NT2/D1 (cell line): ENCODE data around the gene AGPAT4.

Experiments used
- DNase-seq: peaks from one replicate; pipeline ENCODE4 v3.0.0-alpha.2; 2011; ENCODE audit warnings: low read depth, low spot score
- H3K27me3 ChIP-seq: 2 replicates; pipeline ENCODE4 v1.6.0; 2011; ENCODE audit warnings: mild to moderate bottlenecking; ENCODE audit not compliant: insufficient read length, insufficient read depth
- H3K36me3 ChIP-seq: 2 replicates; pipeline ENCODE4 v1.6.1; 2011; ENCODE audit warnings: mild to moderate bottlenecking, low read length, mixed read lengths; ENCODE audit not compliant: insufficient read depth, insufficient read length
- H3K4me1 ChIP-seq: 2 replicates; pipeline ENCODE4 v1.5.1; 2011; ENCODE audit not compliant: insufficient read depth, insufficient read length
- H3K4me3 ChIP-seq: 2 replicates; pipeline ENCODE4 v1.5.1; 2011; ENCODE audit warnings: low read depth; ENCODE audit not compliant: insufficient read length
- H3K9ac ChIP-seq: 2 replicates; pipeline ENCODE4 v1.6.0; 2011; ENCODE audit warnings: low read depth; ENCODE audit not compliant: insufficient read length
- H3K9me3 ChIP-seq: 2 replicates; pipeline ENCODE4 v1.5.1; 2011; ENCODE audit warnings: mild to moderate bottlenecking, low read length; ENCODE audit not compliant: insufficient read depth
- SUZ12 ChIP-seq: IDR thresholded peaks from 2 replicates; pipeline ENCODE4 v1.6.1; 2011; ENCODE audit not compliant: insufficient read length, insufficient read depth; ENCODE audit errors: extremely low read depth
- YY1 ChIP-seq: IDR thresholded peaks from 2 replicates; pipeline ENCODE4 v1.6.1; 2011; ENCODE audit not compliant: insufficient read length, insufficient read depth
- ZNF274 ChIP-seq: IDR thresholded peaks from 2 replicates; pipeline ENCODE4 v1.6.1; 2011; ENCODE audit warnings: mild to moderate bottlenecking, low read depth, low read length

The AGPAT4 gene

DNA sequence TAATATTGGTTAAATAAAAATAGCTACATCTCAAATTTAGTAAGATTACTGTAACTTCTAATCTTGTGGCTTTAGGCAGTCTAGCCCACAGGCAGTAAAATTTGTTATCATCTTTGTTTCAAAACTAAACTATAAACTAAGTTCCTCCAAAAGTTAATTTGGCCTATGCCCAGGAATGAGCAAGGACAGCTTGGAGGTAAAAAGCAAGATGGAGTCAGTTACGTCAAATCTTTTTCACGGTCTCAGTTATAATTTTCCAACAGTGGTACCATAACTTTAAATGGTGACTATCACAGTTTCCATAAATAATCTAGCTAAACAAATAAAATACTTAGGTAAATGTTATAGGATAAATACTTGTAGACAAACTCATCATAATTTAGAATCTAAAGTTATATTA lies 63.0 kb downstream of the AGPAT4 start:
- Histone ChIP-seq H3K4me3 (no peak overlapping the region), H3K9me3 (peaks cover 54% of the 10 kb centered on the region), H3K9ac (no peak overlapping the region), H3K4me1 (no peaks in the 10 kb centered on the region), H3K27me3 (no peaks in the 10 kb centered on the region), H3K36me3 (peaks cover 6% of the 10 kb centered on the region)
- no peak for DNase-seq
- TF ChIP-seq SUZ12 (no peak), ZNF274 (no peak), YY1 (no peak)

DNA sequence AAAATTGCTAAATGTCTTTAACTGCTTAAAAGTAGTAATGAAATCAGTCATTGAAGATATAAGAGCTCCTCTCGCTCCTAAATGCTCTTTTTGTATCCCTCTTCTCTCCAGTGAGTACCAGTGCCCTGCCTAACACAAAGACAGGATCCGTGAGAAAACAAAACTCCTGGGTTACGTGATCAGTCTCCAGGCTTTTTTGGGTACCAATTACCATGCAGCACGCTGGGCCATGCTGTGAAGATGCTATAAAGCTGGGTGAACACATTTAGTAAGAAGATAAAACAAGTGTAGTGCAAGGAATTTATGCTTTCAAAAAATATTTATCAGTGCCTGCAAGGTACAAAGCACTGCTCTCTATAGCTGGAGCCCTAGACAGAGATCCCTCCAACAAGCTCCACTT lies 66.7 kb downstream of the AGPAT4 start:
- Histone ChIP-seq H3K9ac (no peak overlapping the region), H3K4me3 (no peak overlapping the region), H3K9me3 (peaks cover 33% of the 10 kb centered on the region), H3K36me3 (peaks cover 7% of the 10 kb centered on the region), H3K27me3 (no peaks in the 10 kb centered on the region), H3K4me1 (no peaks in the 10 kb centered on the region)
- DNase-seq = no peak
- TF ChIP-seq YY1 (no peak), SUZ12 (no peak), ZNF274 (no peak)

DNA sequence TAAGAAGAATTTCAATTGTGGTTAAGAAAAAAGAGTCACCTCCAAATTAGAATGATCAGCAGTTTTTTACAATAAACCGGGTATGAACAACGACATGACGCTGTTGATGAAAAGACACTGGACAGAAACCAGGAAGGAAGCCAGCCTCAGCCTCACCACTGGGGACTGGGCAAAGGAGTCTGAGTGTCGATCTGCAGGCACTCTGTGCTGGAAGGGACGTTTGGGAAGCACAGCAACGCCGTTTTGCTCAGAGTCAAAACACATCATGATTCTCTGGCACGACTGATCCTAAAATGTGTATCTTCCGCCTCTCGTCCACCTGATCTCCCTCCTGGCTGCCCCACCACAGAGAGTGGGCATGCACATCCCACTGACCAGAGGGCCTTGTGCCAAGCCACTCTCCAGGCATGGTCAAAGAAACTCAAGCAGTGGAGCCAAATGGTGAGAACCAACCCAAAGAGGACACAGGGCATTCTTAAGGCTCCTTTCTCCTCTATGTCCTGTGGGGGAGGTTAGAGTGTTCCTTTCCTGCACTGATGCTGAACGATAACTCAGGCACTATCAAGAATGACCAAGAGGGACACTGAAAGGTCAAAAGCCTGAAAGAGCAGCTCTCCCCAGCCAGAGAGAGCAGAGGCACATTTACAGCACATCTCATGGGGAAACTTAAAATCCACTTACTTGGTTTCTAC lies 68.8 kb downstream of the AGPAT4 start:
- Histone ChIP-seq H3K27me3 (no peaks in the 10 kb centered on the region), H3K9ac (no peak overlapping the region), H3K9me3 (peaks cover 12% of the 10 kb centered on the region), H3K4me1 (no peaks in the 10 kb centered on the region), H3K36me3 (peaks cover 20% of the 10 kb centered on the region), H3K4me3 (no peak overlapping the region)
- TF ChIP-seq SUZ12 = no peak
- no peak for TF ChIP-seq YY1
- TF ChIP-seq ZNF274 = no peak
- DNase-seq = no peak

DNA sequence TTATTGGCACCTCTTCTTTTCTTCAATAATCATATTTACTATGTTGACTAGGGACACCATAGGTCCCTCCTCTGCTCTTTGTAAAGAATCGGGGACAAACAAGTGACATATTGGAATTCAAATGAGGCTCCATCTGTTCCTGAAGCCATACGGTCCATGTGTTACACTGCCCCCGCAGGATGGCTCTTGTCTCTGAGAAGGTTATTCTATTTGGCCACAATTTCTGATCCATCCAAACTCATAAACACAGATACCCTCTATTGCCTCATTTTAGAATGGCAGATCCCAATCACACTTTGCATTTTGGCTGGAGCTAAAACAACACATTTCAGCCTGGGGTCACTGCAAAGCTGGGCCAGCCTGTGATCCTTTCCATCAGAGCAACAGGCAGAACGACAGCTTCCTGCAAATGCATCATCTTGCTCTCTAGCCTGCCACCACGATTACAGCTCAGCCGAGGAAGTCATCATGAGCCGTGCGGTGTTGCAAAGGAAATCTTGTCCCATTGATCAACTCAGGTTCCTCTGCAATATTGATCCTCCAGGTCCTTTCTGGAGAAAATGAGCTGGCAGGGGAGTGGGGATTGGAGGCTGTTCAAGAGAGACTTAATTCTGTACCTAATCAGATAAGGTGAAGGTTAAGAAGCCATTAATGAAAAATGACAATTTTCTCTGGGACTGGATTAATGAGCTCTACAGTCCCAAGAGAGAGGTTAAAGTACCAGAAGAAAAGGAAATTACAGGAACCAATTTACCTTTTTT lies 73.1 kb downstream of the AGPAT4 start:
- DNase-seq = no peak
- no peak overlapping the region for H3K4me3 ChIP-seq
- H3K36me3 ChIP-seq = peaks cover 18% of the 10 kb centered on the region
- H3K4me1 ChIP-seq = no peaks in the 10 kb centered on the region
- no peaks in the 10 kb centered on the region for H3K27me3 ChIP-seq
- no peaks in the 10 kb centered on the region for H3K9me3 ChIP-seq
- no peak for TF ChIP-seq SUZ12
- no peak overlapping the region for H3K9ac ChIP-seq

GRCh38 chr6:161199850-161200249 lies 74.0 kb downstream of the AGPAT4 start:
- Histone ChIP-seq H3K9ac (no peak overlapping the region), H3K36me3 (peaks cover 18% of the 10 kb centered on the region), H3K27me3 (no peaks in the 10 kb centered on the region), H3K4me3 (no peak overlapping the region), H3K4me1 (no peaks in the 10 kb centered on the region), H3K9me3 (no peaks in the 10 kb centered on the region)
- TF ChIP-seq ZNF274 = no peak
- no peak for DNase-seq

DNA sequence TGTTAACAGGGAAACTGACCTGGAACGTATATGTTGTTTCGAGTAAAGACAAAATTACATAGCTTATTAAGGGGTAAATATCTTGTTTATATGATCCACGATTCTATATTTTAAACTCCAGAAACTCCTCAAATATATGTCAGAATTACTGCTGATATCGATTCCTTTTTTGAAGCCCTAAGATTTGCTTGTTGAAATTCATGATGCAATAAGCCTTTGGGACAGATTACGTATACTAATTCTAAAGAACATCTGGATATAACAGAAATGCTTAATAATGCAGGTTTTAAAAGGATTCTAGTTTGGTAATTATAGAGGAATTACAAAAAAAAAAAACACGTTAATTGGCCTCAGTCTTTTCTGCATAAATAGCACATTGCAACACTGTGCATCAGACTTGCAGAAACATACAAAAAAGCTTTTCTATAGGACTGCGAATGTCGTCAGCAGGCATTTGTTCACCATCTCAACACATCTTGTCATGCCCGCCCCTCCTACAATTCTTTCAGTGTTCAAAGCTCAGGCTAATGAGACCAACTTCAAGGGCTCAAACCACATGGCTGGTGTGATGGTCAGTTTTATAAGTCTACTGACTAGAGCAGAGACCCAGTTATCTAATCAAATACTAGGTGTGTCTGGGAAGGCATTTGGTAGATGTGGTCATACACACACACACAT lies 74.9 kb downstream of the AGPAT4 start:
- DNase-seq = no peak
- H3K9ac ChIP-seq = no peak overlapping the region
- no peak overlapping the region for H3K4me3 ChIP-seq
- peaks cover 18% of the 10 kb centered on the region for H3K36me3 ChIP-seq
- no peak for TF ChIP-seq YY1
- no peak for TF ChIP-seq SUZ12
- no peak for TF ChIP-seq ZNF274
- H3K9me3 ChIP-seq = 0 out of 2 replicates have a peak, but pooled peaks cover 6% of the 10 kb centered on the region
- no peaks in the 10 kb centered on the region for H3K4me1 ChIP-seq
- no peaks in the 10 kb centered on the region for H3K27me3 ChIP-seq

GRCh38 chr6:161198176-161198575 lies 75.7 kb downstream of the AGPAT4 start:
- TF ChIP-seq ZNF274 (no peak), YY1 (no peak), SUZ12 (no peak)
- Histone ChIP-seq H3K9ac (no peak overlapping the region), H3K27me3 (no peaks in the 10 kb centered on the region), H3K9me3 (peaks cover 10% of the 10 kb centered on the region; the same call in 1 of the 2 replicates), H3K4me1 (no peaks in the 10 kb centered on the region), H3K36me3 (peaks cover 18% of the 10 kb centered on the region), H3K4me3 (no peak overlapping the region)
- DNase-seq = no peak
